Measurements from ENCODE around the gene SFTPB. TPM values are rescaled to one million over a fixed set of nuclear protein-coding genes. Genes with fewer than 3 reads are reported as not detected.
A peak's percentile ranks its signal among the peaks of the same experiment; 100 is the strongest.

Gene SFTPB
- total RNA-seq, 1 donor from 2014 or later: 11.5 TPM

DNA sequence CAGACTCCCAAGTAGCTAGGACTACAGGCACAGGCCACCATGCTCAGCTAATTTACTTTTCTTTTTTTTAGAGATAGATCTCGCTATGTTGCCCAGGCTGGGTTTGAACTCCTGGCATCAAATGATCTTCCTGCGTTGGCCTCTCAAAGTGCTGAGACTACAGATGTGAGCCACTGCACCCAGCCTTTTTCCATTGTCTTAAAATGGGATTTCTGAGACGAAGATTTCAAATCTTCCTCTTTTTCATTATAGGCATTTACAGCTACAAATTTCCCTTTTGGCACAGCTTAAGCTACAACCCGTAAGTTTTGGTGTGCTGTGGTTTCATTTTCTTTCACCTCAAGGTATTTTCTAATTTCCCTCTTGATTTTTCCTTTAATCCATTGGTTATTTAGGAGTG is 34.8 kb upstream of the SFTPB start:
- no peak for DNase-seq (ENCODE audit: low spot score)

DNA sequence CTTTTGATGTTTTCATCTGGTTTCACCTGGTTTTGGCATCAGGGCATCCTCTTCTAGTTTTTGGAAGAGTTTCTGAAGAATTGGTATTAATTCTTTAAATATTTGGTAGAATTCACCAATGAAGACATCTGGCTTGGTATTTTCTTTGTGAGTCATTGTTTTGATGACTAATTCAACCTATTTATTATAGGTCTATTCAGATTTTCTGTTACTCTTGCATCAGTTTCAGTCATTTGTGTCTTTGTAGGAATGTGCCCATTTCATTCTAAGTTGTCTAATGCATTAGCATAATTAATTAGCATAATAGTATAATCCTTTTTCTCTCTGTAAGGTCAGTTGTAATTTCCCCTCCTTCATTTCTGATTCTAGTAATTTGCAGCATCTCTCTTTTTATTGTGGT is 34.2 kb upstream of the SFTPB start:
- no peak for DNase-seq (ENCODE audit: low spot score)

DNA sequence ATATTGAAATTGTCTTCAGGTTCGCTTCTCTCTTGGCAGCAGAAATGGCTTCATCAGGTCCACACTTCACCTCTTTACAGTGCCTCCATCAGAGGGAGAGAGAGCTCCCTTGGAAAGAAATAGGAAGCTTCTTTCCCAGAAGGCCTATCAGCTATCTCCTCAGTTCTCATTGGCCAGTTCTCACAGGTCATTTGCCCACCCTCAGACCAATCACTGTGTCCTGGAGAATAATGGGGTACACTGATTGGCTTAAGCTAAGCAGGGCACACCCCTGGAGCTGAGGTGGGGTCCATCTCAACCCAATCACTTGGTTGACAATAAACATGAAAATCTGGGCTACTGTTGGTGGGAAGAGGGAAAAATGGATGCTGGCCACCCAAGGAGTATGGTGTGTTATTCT is 31.3 kb upstream of the SFTPB start:
- no peak for DNase-seq (ENCODE audit: low spot score)

DNA sequence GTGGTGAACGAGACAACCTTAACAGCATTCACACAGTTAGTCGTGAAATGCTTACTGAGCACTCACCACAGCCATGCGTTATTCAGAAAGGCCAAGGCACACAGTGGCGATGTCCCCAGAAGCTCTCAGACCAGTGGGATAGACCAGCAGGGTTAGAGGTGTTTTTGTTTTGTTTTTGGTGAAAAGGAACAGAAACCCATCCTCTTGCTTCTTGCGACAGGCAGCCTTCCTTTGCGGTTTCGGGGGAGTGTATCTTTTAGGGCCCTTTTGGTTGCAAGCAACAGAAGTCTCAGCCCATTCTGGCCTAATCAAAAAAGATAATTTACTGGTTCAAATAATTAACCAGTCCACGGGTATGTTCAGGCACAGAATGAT is 30.9 kb upstream of the SFTPB start:
- DNase-seq (ENCODE audit: low spot score): no peak

DNA sequence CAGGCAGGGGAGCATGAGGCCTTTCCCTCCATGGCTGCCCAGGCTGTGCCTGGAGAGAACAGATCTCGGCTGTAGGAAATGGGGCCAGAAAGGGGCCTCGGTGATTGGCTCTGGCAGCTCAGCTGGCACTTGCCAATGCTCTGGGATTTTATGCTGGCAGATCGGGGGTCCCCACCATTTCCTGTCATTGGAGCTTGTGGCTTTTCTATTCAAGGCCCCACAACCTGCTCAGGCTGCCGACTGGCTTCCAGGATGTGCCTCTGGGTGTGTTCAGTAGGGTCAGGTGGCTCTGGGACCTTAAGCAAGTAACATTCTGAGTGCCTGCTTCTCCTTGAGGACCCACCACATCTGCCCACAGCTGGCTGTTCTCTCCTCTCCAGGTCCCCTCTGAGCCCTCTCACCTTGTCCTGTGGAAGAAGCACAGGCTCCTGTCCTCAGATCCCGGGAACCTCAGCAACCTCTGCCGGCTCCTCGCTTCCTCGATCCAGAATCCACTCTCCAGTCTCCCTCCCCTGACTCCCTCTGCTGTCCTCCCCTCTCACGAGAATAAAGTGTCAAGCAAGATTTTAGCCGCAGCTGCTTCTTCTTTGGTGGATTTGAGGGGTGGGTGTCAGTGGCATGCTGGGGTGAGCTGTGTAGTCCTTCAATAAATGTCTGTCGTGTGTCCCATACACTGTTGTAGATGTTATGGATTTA is 30.3 kb upstream of the SFTPB start:
- DNase-seq (ENCODE audit: low spot score): no peak

DNA sequence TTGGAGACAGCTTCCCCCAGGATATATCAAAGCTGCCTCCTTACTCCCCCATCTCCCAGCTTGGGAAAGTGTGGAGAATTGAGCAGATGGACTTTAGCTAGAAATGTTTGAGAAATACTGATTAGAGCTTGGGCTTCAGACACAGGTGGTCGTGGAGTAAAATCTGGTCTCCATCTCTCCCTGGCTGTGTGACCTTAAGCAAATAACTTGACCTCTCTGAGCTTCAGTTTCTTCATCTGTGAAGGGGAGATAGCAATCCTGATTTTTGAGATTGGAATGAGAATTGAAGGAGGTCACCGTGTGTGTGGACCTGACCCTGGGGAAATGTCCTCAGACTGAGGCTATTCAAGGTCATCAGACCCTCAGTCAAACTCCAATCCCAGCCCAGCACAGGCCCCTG is 29.7 kb upstream of the SFTPB start:
- no peak for DNase-seq (ENCODE audit: low spot score)

DNA sequence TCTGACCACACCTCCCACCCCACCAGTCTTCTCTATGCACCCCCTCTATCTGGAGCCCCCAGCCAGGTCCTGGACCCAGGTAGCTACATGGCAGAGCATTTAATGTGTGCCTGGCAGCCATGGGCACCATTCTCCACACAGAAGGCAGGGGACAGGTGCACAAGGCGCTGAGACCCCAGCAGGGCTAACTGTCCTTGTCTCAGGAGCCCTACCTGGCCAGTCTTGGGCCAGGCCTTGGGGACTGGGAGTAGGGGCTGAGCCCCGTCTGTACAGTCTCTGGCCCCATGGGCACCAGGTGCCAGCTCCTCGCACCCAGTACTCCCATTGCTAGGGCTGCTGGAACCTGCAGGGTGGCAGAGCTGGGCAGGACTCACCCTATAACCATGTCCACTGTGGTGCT is 29.1 kb upstream of the SFTPB start:
- no peak for DNase-seq (ENCODE audit: low spot score)

DNA sequence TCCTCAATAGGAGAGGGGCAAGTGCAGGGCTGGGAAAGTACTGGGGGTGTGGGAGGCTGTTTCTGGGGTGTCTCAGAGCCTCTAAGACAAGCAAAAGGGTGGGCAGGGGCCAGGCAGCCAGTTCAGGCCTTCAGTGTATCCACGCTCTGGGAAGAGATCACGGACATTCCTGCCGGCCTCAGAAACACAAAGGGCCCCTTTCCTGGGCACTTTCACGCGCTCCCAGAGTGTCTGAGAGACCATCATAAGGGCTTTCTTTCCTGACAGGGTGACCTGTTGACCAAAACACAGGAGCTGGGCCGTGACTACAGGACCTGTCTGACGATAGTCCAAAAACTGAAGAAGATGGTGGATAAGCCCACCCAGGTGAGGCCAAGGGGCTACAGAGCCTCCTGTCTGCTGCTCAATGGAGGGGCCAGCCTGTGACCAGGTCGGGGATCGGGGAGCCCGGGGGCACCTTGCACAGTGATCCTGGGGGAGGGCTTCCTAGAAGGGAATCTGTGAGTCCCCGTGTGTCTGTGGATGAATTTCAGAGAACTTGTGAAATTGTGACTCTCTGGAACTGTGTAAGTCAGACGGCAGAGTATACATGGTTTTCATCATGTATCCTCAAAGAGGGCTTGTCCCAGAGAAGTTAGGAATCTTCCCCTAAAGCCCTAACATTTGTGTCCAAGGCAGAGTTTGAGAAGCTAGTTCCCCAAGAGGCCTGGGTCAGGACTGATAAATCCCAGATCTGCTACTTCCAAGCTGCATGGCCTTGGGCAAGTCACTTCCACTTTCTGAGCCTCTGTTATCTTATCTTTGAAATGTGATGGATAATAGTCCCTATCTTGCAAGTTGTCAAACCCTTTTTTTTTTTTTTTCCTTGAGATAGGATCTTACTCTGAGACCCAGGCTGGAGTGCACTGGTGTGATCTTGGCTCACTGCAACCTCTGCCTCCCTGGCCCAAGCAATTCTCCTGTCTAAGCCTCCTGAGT is 28.0 kb upstream of the SFTPB start:
- DNase-seq (ENCODE audit: low spot score): no peak

DNA sequence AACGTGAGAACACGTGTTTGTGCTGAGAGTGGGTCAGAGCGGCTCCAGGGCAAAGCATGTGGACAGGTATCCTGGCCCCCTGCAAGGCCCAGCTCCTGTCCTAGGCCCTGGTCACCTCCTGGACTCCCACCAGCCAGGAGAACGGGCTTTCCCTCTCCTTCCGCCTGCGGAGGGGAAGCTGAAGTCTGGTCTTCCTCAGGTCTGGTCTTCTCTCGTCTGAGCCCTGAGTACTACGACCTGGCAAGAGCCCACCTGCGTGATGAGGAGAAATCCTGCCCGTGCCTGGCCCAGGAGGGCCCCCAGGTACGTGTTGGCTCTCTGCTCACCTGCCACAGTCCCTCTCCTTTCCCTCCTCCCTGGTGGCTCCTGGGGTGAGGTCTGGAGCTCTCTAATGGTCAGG is 27.1 kb upstream of the SFTPB start:
- DNase-seq (ENCODE audit: low spot score): no peak

DNA sequence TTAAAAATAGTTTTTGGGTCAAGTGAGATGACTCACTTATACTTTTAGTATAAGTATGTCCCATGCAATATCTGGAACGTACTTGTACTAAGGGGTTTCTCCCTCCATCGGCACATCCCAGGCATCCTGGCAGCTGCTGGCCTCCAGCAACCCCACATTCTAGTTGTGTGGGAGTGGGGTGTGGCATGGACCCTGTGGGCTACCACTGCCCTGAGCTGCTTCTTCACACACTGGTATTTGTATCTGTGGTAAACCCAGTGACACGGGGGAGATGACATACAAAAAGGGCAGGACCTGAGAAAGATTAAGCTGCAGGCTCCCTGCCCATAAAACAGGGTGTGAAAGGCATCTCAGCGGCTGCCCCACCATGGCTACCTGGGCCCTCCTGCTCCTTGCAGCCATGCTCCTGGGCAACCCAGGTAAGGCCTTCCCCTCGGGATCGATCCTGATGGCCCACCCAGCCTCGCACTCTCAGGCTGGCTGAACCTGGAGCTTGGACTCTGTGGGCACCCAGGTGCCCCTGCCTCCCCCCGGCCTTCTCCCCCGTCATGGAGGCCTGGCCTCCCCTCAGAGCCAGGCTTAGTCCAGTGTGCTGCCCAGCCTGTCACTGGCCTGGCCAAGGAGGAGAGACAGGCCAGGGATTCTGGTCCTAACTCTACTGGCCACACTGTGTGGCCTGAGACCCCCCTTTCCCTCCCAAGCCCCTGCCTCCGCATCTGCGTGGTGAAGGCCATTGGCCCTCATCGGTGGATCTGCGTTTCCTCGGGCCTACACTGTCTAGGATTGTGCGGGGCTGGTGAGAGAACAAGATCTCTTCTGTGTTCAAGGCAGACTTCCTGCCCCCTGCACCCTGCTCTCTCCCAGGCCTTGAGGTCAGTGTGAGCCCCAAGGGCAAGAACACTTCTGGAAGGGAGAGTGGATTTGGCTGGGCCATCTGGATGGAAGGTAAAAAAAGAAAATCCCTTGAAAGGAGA is 26.3 kb upstream of the SFTPB start, which contains the start of gene GNLY:
GNLY (plus strand) TSS at position 307 of the 974 bp plus-strand sequence; CDS start at position 368, 61 bp downstream.
- DNase-seq (ENCODE audit: low spot score): no peak

DNA sequence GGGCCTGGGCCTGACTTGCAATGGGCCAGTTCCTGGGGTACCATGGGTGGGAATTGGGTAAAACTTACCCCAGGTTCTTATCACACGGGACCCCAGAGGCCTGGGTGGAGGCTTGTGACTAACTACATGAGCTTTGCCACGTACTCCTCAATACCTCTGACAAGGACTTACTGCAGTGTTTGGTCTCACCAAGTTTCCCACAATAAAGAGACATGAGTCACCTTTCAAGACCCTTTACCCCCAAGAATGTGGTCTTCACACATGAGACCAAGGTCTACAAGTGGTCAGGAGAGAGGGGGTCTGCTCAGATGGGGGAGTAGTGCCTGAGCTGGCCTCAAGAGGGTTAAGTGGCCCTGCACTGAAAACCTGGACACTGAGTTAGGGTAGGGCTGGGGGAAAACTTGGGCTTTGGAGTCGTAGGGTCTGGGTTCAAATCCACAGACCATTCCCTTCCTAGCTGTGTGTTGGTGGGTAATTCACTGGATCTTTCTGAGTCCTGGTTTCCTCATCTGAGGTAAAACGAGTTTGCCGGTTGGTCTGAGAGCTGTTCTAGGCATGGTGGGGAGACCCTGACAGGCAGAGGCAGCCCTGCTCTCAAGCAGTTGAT is 24.1 kb upstream of the SFTPB start:
- no peak for DNase-seq (ENCODE audit: low spot score)

DNA sequence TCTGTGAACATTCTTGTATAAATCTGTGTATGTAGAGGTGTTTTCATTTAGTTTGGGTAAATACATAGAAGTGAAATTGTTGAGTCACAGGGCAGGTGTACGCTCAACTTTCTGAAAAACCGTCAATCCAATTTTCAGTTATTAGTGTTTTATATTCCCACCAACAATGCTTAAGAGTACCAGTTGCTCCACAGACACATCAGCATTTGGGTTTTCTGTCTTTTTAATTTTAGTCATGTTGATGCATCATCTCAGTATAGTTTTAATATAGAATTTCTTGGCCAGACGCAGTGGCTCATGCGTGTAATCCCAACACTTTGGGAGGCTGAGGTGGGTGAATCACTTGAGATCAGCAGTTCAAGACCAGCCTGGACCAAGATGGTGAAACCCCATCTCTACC is 22.9 kb upstream of the SFTPB start:
- no peak for DNase-seq (ENCODE audit: low spot score)

DNA sequence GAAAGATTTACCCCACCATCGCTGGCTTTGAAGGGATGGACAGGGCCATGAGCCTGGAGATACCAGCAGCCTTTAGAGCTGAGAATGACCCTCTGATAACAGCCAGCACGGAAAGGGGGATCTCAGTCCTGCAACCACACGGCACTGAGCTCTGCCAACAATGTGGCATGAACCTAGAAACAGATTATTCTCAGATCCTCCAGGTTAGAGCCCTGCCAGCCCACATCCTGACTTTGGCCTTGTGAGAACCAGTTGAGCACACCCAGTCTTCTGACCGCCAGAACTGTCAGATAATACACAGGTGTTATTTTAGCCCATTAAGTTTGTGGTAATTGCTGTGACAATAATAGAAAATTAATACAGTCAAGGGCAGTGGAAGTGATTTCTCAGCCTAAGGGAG is 16.8 kb upstream of the SFTPB start:
- no peak for DNase-seq (ENCODE audit: low spot score)

DNA sequence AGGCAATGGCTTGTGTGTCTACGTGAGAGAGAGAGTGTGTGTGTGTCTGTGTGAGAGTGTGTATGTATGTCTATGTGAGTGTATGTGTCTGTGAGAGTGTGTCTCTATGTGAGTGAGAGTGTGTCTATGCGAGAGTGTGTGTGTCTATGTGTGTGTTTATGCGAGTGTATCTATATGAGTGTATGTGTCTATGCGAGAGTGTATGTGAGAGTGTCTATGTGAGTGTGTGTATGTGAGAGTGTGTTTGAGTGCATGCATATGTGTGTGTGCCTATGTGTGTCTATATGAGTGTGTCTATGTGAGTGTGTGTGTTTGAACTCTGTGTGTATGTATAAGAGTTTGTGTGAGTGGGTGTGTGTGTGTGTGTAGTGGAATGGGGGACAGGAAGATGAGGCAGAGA is 16.4 kb upstream of the SFTPB start:
- no peak for DNase-seq (ENCODE audit: low spot score)

DNA sequence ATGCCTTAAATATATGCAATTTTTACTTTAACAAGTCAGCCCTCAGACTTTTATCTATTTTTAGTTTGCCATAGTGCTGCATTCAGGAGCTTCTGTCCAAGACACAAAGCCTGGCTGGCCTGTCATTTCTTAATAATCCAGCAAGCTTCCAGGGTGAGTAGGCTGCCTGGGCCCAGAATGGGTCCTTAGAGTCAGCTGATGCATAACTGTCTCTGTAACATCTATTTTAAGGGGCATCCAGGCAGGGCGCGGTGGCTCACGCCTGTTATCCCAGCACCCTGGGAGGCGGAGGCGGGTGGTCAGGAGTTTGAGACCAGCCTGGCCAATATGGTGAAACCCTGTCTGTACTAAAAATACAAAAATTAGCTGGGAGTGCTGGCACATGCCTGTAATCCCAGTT is 14.4 kb upstream of the SFTPB start:
- DNase-seq (ENCODE audit: low spot score): no peak

DNA sequence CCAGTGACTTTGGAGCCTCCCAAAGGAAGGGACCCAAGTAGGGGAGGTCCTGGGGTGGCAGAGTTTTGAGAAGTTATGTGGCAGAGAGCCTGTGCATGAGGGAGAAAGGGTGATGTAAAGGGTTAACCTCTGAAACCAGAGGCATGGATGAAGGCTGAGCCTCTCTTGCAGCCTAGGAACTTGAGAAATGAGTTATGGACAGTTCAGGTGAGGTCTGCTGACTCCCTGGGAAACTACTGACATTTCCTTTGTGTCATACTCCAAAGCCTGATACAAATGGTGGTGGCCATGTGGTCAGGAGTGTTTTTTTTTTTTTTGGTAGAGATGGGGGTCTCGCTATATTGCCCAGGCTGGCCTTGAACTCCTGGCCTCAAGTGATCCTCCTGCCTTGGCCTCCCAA is 13.8 kb upstream of the SFTPB start:
- DNase-seq (ENCODE audit: low spot score): no peak

DNA sequence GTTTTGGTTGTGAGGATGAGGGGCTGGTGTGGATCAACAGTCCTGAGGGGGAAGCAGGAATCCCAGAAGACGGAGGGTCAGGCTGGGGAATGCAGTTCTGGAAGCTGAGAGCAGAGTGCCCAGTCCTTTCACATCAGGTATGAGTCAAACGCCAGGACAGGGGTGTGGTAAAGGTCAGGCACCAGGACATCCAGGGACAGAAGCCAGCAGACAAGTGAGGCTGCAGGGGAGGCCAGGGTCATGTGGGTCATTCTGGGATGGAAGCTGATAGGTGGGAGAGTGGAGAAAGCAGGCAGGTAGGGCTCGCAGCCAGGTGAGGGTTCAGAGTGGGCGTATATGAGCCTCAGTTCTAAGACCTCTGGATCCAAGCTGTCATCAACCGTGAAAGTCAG is 13.4 kb upstream of the SFTPB start:
- no peak for DNase-seq (ENCODE audit: low spot score)

DNA sequence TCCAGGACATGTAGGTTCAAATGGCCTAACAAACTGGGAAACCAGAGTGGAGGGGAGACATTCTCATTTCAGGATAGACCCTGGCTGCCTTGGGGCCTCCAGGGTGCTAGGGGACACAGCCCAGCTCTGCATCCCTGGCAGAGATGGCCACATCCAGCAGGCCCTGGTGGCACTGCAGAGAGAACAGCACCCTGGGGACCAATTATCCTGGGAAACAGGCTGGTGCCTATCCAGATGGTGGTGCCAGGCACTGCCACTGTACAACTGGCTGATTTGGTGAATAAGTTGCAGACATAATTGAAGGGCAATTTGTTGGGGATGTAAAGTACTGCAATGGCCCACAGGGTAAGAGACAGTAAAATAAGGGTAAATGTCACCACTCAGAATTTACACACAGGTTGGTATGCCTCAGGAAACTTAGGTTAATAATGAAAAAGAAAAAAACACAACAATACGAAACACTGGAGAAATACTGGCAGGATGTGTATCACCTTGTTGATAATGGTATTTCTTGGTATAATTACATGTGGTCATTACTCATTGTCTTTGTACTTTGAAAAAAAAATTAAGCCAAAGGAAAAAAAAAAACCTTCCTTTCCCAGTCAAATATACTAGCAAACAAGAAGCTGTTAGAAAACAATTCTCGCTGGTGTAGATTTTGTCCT is 12.8 kb upstream of the SFTPB start:
- no peak for DNase-seq (ENCODE audit: low spot score)

DNA sequence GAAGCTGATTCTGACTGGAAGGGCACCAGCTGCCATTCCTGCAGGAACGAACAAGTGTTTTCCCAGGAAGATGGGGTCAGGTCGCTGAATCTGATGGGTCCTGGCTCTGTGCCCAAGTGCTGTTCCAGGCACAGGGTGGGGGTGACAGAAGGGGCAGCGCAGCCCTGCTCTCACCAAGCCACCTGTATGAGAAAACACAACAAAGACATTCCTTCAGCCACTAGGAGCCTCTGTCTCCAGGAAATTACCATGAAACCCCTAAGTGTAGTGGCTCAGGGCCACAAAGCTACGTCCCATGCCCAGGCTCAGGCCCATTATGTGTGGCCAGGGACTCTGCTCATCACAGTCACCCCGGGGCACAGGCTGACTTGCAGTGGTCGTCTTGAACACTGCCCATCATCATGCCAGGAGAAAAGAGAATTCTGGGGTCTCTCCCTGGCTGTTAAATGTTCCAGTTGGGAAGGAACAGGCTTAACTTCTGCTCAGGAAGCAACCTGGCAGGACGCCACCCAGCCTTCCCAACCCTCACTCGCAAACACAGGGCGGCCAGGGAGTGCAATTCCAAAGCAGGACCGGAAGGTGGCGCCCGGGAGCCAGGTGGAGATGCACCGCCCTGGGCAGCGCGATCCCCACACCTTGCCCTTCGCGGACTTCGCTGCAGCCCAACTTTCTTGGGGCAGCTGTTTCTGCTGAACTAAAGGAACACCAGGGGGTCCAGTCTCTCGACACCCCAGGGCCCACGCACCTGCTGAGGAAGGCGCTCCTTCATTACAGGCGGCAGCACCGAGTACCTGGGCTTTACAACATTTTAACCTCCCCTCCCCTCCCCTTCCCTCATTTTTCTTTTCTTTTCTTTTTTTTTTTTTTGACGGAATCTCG is 11.0 kb upstream of the SFTPB start:
- DNase-seq (ENCODE audit: low spot score): peak; percentile 89

DNA sequence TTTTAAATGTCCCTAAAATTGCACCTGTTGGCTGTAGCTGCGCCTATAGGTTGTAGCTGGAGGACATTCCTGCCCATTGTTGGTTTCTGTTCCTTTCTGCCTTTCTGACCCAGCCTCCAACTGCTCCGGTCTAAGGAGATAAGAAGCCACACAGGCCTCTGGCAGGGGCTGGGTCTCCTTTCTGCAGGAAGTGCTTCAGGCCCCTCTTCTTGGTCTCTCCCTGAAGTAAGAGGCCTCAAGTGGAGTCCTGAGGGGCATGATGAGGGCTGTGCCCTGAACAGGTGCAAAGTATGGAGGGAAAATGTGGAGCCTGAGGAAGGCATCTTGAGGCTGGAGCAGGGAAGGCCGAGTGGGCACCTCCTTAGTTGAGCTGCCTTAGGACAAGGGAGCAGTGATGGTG is 10.4 kb upstream of the SFTPB start:
- DNase-seq (ENCODE audit: low spot score): no peak

All from mucosa of gallbladder (tissue), 1 donor.